Activated effector memory CD4-positive, alpha-beta T cell treated with anti-CD3 and anti-CD28 coated beads, Interleukin-2, amount 50 U/mL, for 16 hours (primary cell): Measurements from ENCODE around the gene UGT1A9.
"Not testable (repeated sequence)": the region's sequence is repeated elsewhere in the genome, so short reads cannot be mapped to it uniquely, and the experiment has no call there.

Source experiments
- DNase-seq: peaks from one replicate; pipeline ENCODE4 v3.0.0-alpha.2; 2020

UGT1A9 gene

GRCh38 chr2:233713262-233713615 is 41.5 kb downstream of the UGT1A9 start:
- no peak for DNase-seq

GRCh38 chr2:233714121-233714520 is 42.4 kb downstream of the UGT1A9 start:
- DNase-seq: no peak

- DNase-seq: no peak
Observed at GRCh38 chr2:233718552-233718951, 46.9 kb downstream of the UGT1A9 start, which contains the start of gene UGT1A4. UGT1A4 (plus strand) TSS chr2:233718736; CDS start chr2:233718821, 85 bp downstream.

GRCh38 chr2:233728723-233729301 is 57.1 kb downstream of the UGT1A9 start, which contains the start of gene UGT1A3:
UGT1A3 (plus strand) TSS chr2:233729042; CDS start chr2:233729127, 85 bp downstream.
- DNase-seq: no peak

- not testable (repeated sequence) for DNase-seq
Observed at GRCh38 chr2:233736868-233737653, 65.4 kb downstream of the UGT1A9 start.

- DNase-seq: no peak
Observed at GRCh38 chr2:233740870-233741269, 69.2 kb downstream of the UGT1A9 start.

GRCh38 chr2:233743464-233744259 is 72.0 kb downstream of the UGT1A9 start:
- DNase-seq: no peak

GRCh38 chr2:233745073-233745755 is 73.5 kb downstream of the UGT1A9 start:
- DNase-seq: no peak

- DNase-seq: not testable (repeated sequence)
Observed at GRCh38 chr2:233745838-233746237, 74.1 kb downstream of the UGT1A9 start.

- DNase-seq: no peak
Observed at GRCh38 chr2:233746475-233747282, 75.0 kb downstream of the UGT1A9 start.

GRCh38 chr2:233747283-233747544 is 75.5 kb downstream of the UGT1A9 start:
- DNase-seq: no peak

GRCh38 chr2:233750689-233751088 is 79.0 kb downstream of the UGT1A9 start:
- DNase-seq: not testable (repeated sequence)

GRCh38 chr2:233751212-233752009 is 79.7 kb downstream of the UGT1A9 start:
- DNase-seq: not testable (repeated sequence)

GRCh38 chr2:233754872-233755611 is 83.3 kb downstream of the UGT1A9 start:
- no peak for DNase-seq

- DNase-seq: no peak
Observed at GRCh38 chr2:233756429-233757081, 84.9 kb downstream of the UGT1A9 start.

GRCh38 chr2:233758141-233758540 is 86.4 kb downstream of the UGT1A9 start:
- DNase-seq: no peak

GRCh38 chr2:233758849-233759248 is 87.2 kb downstream of the UGT1A9 start:
- DNase-seq: no peak

- no peak for DNase-seq
Observed at GRCh38 chr2:233760043-233760442, 88.3 kb downstream of the UGT1A9 start, which contains the start of gene UGT1A1. UGT1A1 (plus strand) TSS chr2:233760270; CDS start chr2:233760288, 18 bp downstream.

- no peak for DNase-seq
Observed at GRCh38 chr2:233761040-233761769, 89.5 kb downstream of the UGT1A9 start.
